ENCODE results near the gene ZNF662.

The ZNF662 gene

DNA sequence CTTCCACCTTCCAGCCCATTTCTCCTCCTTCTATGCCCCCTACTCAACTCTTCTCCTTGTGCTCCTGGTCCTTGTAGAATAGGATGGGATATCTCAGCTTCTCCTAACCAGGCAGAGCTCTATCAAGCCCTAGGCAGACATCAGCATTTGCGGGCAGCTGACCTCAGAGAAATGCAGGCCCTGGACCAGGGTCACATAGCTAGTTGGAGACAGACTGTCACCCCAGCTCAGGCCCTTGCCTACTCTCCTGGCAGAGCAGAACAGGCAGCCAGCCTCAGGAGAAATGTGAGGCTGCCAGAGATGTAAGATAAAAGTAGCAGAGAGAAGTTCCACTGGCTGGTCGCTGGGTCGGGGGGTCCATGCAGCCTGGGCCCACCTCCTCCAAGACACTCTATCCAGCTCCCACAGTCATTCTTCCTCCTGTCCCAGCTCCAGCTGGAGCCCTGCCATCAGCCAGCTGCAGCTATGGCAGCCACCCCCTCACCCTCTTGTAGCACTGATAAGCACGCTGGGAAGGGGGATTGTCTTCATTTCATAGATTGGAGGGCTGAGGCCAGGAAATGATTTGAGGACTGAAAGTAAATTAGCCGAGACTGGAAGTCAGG is 34.2 kb upstream of the ZNF662 start:
- Histone ChIP-seq H3K36me3 (replicated peaks; ENCODE audit: insufficient read depth, low read length) (no peaks in the 10 kb centered on the region), H3K9me3 (replicated peaks; ENCODE audit: insufficient read depth, low read length) (no peaks in the 10 kb centered on the region), H3K9me2 (replicated peaks; ENCODE audit: insufficient read depth, low read length) (no peaks in the 10 kb centered on the region), H3K9ac (ENCODE audit: low read length) (no peak overlapping the region), H3K4me2 (ENCODE audit: low read depth, low read length) (no peak overlapping the region), H3K27me3 (replicated peaks; ENCODE audit: insufficient read depth, low read length) (no peaks in the 10 kb centered on the region), H3F3A (ENCODE audit: insufficient read depth, low read length) (no peaks in the 10 kb centered on the region), H3K79me2 (ENCODE audit: low read length) (no peaks in the 10 kb centered on the region), H3K4me3 (ENCODE audit: low read length) (no peak overlapping the region), H2AFZ (ENCODE audit: low read length) (no peak overlapping the region), H3K27ac (ENCODE audit: low read length) (no peak overlapping the region), H4K20me1 (ENCODE audit: insufficient read depth, low read length) (no peaks in the 10 kb centered on the region), H3K4me1 (ENCODE audit: low read length) (no peaks in the 10 kb centered on the region)
- TF ChIP-seq EZH2phosphoT487 (IDR thresholded peaks at IDR 0.05; ENCODE audit: low read length) (no peak), EZH2 (optimal IDR thresholded peaks at IDR 0.05; ENCODE audit: low read depth, low read length) (no peak), CTCF (IDR thresholded peaks at IDR 0.05; ENCODE audit: low read length) (no peak)
- no peak for DNase-seq

DNA sequence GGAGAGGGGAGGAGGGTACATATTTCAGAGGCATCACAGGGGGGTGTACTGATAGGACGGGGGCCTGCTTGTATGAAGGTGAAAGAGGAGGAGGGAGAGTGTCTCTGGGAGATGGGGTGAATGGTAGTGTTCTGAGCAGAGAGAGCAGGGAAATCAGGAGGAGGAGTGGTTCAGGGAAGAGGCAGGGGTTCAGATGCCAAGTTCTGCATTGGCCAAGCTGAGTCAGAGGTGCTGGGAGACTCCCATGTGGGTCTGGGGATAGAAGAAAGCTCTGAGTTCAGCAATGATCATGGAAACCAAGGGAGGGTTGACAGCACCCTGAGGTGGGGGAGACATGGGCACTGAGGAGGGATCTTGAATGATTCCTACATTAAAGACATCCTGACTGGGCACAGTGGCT is 33.2 kb upstream of the ZNF662 start:
- Histone ChIP-seq H3K9me3 (replicated peaks; ENCODE audit: insufficient read depth, low read length) (no peaks in the 10 kb centered on the region), H3K4me1 (ENCODE audit: low read length) (no peaks in the 10 kb centered on the region), H3K4me2 (ENCODE audit: low read depth, low read length) (no peak overlapping the region), H3K9ac (ENCODE audit: low read length) (no peak overlapping the region), H3K27me3 (replicated peaks; ENCODE audit: insufficient read depth, low read length) (no peaks in the 10 kb centered on the region), H3K4me3 (ENCODE audit: low read length) (no peak overlapping the region), H3K79me2 (ENCODE audit: low read length) (no peaks in the 10 kb centered on the region), H2AFZ (ENCODE audit: low read length) (no peak overlapping the region), H3F3A (ENCODE audit: insufficient read depth, low read length) (no peaks in the 10 kb centered on the region), H3K36me3 (replicated peaks; ENCODE audit: insufficient read depth, low read length) (no peaks in the 10 kb centered on the region), H4K20me1 (ENCODE audit: insufficient read depth, low read length) (no peaks in the 10 kb centered on the region), H3K9me2 (replicated peaks; ENCODE audit: insufficient read depth, low read length) (no peaks in the 10 kb centered on the region), H3K27ac (ENCODE audit: low read length) (no peak overlapping the region)
- DNase-seq: no peak
- TF ChIP-seq EZH2 (optimal IDR thresholded peaks at IDR 0.05; ENCODE audit: low read depth, low read length): no peak
- TF ChIP-seq EZH2phosphoT487 (IDR thresholded peaks at IDR 0.05; ENCODE audit: low read length): no peak

DNA sequence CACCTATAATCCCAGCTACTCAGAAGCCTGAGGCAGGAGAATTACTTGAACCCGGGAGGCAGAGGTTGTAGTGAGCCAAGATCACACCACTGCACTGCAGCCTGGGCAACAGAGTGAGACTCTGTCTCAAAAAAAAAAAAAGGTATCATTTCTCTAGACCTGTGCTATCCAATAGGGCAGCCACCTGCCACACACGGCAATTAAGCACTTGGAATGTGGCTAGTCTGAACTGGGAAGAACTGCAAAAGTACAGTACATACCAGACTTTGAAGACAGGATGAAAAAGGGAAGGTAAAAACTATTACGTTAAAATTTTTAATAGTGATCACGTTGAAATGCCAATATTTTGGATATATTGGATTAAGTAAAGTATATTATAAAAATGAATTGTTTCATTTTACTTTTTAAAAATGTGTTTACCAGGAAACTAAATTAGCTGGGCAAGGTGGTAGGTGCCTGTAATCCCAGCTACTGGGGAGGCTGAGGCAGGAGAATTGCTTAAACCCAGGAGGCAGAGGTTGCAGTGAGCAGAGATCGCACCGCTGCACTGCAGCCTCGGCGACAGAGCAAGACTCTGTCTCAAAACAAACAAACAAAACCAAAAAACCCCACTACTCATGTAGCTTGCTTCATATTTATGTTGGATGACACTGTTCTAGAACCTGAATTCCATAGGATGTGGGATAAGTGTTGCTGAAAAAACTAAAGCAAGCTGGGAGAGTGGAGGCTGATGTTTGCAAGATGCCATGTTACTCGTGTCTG is 32.5 kb upstream of the ZNF662 start:
- H3K36me3 ChIP-seq (replicated peaks; ENCODE audit: insufficient read depth, low read length): no peaks in the 10 kb centered on the region
- H3K79me2 ChIP-seq (ENCODE audit: low read length): no peaks in the 10 kb centered on the region
- no peaks in the 10 kb centered on the region for H3K27me3 ChIP-seq (replicated peaks; ENCODE audit: insufficient read depth, low read length)
- H3K9me3 ChIP-seq (replicated peaks; ENCODE audit: insufficient read depth, low read length): no peaks in the 10 kb centered on the region
- H3K9me2 ChIP-seq (replicated peaks; ENCODE audit: insufficient read depth, low read length): no peaks in the 10 kb centered on the region
- no peak for DNase-seq
- TF ChIP-seq EZH2 (optimal IDR thresholded peaks at IDR 0.05; ENCODE audit: low read depth, low read length): no peak
- TF ChIP-seq EZH2phosphoT487 (IDR thresholded peaks at IDR 0.05; ENCODE audit: low read length): no peak
- TF ChIP-seq CTCF (IDR thresholded peaks at IDR 0.05; ENCODE audit: low read length): no peak
- no peaks in the 10 kb centered on the region for H4K20me1 ChIP-seq (ENCODE audit: insufficient read depth, low read length)
- no peak overlapping the region for H3K4me2 ChIP-seq (ENCODE audit: low read depth, low read length)
- no peaks in the 10 kb centered on the region for H3F3A ChIP-seq (ENCODE audit: insufficient read depth, low read length)
- no peak overlapping the region for H3K9ac ChIP-seq (ENCODE audit: low read length)
- H2AFZ ChIP-seq (ENCODE audit: low read length): no peak overlapping the region
- no peak overlapping the region for H3K27ac ChIP-seq (ENCODE audit: low read length)
- H3K4me3 ChIP-seq (ENCODE audit: low read length): no peak overlapping the region
- no peaks in the 10 kb centered on the region for H3K4me1 ChIP-seq (ENCODE audit: low read length)

- Histone ChIP-seq H3K4me2 (ENCODE audit: low read depth, low read length) (no peak overlapping the region), H4K20me1 (ENCODE audit: insufficient read depth, low read length) (no peaks in the 10 kb centered on the region), H3K9me2 (replicated peaks; ENCODE audit: insufficient read depth, low read length) (no peaks in the 10 kb centered on the region), H3K9me3 (replicated peaks; ENCODE audit: insufficient read depth, low read length) (no peaks in the 10 kb centered on the region), H3K4me1 (ENCODE audit: low read length) (no peaks in the 10 kb centered on the region), H3K4me3 (ENCODE audit: low read length) (no peak overlapping the region), H3K36me3 (replicated peaks; ENCODE audit: insufficient read depth, low read length) (no peaks in the 10 kb centered on the region), H3F3A (ENCODE audit: insufficient read depth, low read length) (no peaks in the 10 kb centered on the region), H3K27ac (ENCODE audit: low read length) (no peak overlapping the region), H3K27me3 (replicated peaks; ENCODE audit: insufficient read depth, low read length) (no peaks in the 10 kb centered on the region), H3K79me2 (ENCODE audit: low read length) (no peaks in the 10 kb centered on the region), H2AFZ (ENCODE audit: low read length) (no peak overlapping the region), H3K9ac (ENCODE audit: low read length) (no peak overlapping the region)
- no peak for DNase-seq
- TF ChIP-seq CTCF (IDR thresholded peaks at IDR 0.05; ENCODE audit: low read length): no peak
- no peak for TF ChIP-seq EZH2phosphoT487 (IDR thresholded peaks at IDR 0.05; ENCODE audit: low read length)
These were observed 31.2 kb upstream of the ZNF662 start for GRCh38 chr3:42874749-42875148.
